Measurements from ENCODE around the gene JMJD6. TPM values are rescaled to one million over a fixed set of nuclear protein-coding genes. Genes with fewer than 3 reads are reported as not detected.
A peak's percentile ranks its signal among the peaks of the same experiment; 100 is the strongest.

Gene JMJD6
- total RNA-seq, 3 donors from 2014 or later, result 13.1 to 34.1 (median 25.6) TPM

GRCh38 chr17:76702941-76703637, 23.3 kb downstream of the JMJD6 start:
- DNase-seq (ENCODE audit: low spot score in 2 of 2), result no peak
- H3K36me3 ChIP-seq, result no peaks in the 10 kb centered on the region
- no peaks in the 10 kb centered on the region for H3K27me3 ChIP-seq
- no peaks in the 10 kb centered on the region for H3K9me3 ChIP-seq
- TF ChIP-seq POLR2AphosphoS5 (IDR thresholded peaks at IDR 0.05) (no peak), POLR2A (IDR thresholded peaks at IDR 0.05) (no peak)
- TF ChIP-seq, protein P1, sequence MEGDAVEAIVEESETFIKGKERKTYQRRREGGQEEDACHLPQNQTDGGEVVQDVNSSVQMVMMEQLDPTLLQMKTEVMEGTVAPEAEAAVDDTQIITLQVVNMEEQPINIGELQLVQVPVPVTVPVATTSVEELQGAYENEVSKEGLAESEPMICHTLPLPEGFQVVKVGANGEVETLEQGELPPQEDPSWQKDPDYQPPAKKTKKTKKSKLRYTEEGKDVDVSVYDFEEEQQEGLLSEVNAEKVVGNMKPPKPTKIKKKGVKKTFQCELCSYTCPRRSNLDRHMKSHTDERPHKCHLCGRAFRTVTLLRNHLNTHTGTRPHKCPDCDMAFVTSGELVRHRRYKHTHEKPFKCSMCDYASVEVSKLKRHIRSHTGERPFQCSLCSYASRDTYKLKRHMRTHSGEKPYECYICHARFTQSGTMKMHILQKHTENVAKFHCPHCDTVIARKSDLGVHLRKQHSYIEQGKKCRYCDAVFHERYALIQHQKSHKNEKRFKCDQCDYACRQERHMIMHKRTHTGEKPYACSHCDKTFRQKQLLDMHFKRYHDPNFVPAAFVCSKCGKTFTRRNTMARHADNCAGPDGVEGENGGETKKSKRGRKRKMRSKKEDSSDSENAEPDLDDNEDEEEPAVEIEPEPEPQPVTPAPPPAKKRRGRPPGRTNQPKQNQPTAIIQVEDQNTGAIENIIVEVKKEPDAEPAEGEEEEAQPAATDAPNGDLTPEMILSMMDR (IDR thresholded peaks at IDR 0.05), result no peak
- H3K4me3 ChIP-seq, result no peak overlapping the region
- H3K27ac ChIP-seq, result peak overlapping the region in 1 of 2 donors; percentile 49
- H3K4me1 ChIP-seq, result peaks cover 0 to 3% of the 10 kb centered on the region in 2 donors
- intact Hi-C loops (cut with DNase I; ENCODE audit: low total_unique reads), result no loop called here

DNA sequence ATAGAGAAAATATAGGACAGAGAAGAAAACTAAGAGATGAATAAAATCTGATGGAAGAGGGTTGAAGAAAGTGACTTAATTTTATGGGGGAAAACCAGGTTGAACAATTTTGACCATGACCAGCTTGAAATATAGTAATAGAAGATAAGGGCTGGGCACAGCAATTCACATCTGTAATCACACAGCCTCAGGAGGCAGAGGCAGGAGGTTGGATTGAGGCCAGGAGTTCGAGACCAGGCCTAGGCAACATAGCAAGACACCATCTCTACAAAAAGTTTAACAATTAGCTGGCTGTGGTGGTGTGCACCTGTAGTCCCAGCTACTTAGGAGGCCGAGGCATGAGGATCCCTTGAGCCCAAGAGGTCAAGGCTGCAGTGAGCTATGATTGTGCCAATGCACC, 24.3 kb downstream of the JMJD6 start:
- no peak for DNase-seq (ENCODE audit: low spot score in 2 of 2)
- no peaks in the 10 kb centered on the region for H3K9me3 ChIP-seq
- H3K27me3 ChIP-seq, result no peaks in the 10 kb centered on the region
- intact Hi-C loops (cut with DNase I; ENCODE audit: low total_unique reads), result no loop called here
- H3K4me1 ChIP-seq, result peaks cover 0 to 10% of the 10 kb centered on the region in 2 donors
- H3K27ac ChIP-seq, result peak overlapping the region; percentile 89 to 96
- TF ChIP-seq POLR2A (IDR thresholded peaks at IDR 0.05), result no peak
- TF ChIP-seq POLR2AphosphoS5 (IDR thresholded peaks at IDR 0.05), result no peak
- TF ChIP-seq, protein P1 (IDR thresholded peaks at IDR 0.05), result no peak
- no peaks in the 10 kb centered on the region for H3K36me3 ChIP-seq
- no peak overlapping the region for H3K4me3 ChIP-seq

- Histone ChIP-seq H3K9me3 (no peaks in the 10 kb centered on the region), H3K4me3 (peak overlapping the region in 1 of 3 donors; percentile 60), H3K27me3 (no peaks in the 10 kb centered on the region), H3K4me1 (peaks cover 0 to 10% of the 10 kb centered on the region in 2 donors), H3K36me3 (no peaks in the 10 kb centered on the region), H3K27ac (peak overlapping the region; percentile 89 to 96)
- TF ChIP-seq, protein P1 (IDR thresholded peaks at IDR 0.05), result no peak
- TF ChIP-seq POLR2A (IDR thresholded peaks at IDR 0.05) (no peak), POLR2AphosphoS5 (IDR thresholded peaks at IDR 0.05) (no peak)
- intact Hi-C loops (cut with DNase I; ENCODE audit: low total_unique reads), result no loop called here
- no peak for DNase-seq (ENCODE audit: low spot score in 2 of 2)
Measured at GRCh38 chr17:76701471-76701967, 24.9 kb downstream of the JMJD6 start.

GRCh38 chr17:76700617-76701470, 25.6 kb downstream of the JMJD6 start:
- H3K4me3 ChIP-seq, result peak overlapping the region in 2 of 3 donors; percentile 35 to 60
- intact Hi-C loops (cut with DNase I; ENCODE audit: low total_unique reads), result no loop called here

More at GRCh38 chr17:76700617-76701470, 25.6 kb downstream of the JMJD6 start:
- TF ChIP-seq POLR2AphosphoS5 (IDR thresholded peaks at IDR 0.05) (peak in 2 of 3 donors; percentile 41 to 47), POLR2A (IDR thresholded peaks at IDR 0.05) (no peak)
- TF ChIP-seq, protein P1 (IDR thresholded peaks at IDR 0.05), result no peak
- peak in 1 of 2 donors; percentile 77 for DNase-seq (ENCODE audit: low spot score in 2 of 2)
- Histone ChIP-seq H3K9me3 (no peaks in the 10 kb centered on the region), H3K27ac (peak overlapping the region; percentile 89 to 96), H3K36me3 (no peaks in the 10 kb centered on the region), H3K27me3 (no peaks in the 10 kb centered on the region), H3K4me1 (peaks cover 0 to 10% of the 10 kb centered on the region in 2 donors)

Measured in breast epithelium (tissue), 4 donors.